GM23248 (cell line): ENCODE data around the gene STAMBP. TPM values are rescaled to one million over a fixed set of nuclear protein-coding genes. Genes with fewer than 3 reads are reported as not detected.

Source experiments
- DNase-seq: peaks from one replicate; pipeline ENCODE4 v3.0.0-alpha.2; 2015
- H2AFZ ChIP-seq: fragments of 200-600 bp; sonication (generic); 2 replicates; pipeline ENCODE4 v1.6.1; 2016; ENCODE audit warnings: antibody characterized with exemption
- H3F3A ChIP-seq: fragments of 200-600 bp; sonication (generic); 2 replicates; pipeline ENCODE4 v1.6.1; 2016; ENCODE audit warnings: mild to moderate bottlenecking, antibody characterized with exemption, mixed run types; ENCODE audit not compliant: insufficient read depth
- H3K27ac ChIP-seq: fragments of 200-600 bp; sonication (generic); 2 replicates; pipeline ENCODE4 v1.5.1; 2016; ENCODE audit warnings: mild to moderate bottlenecking
- H3K27me3 ChIP-seq: fragments of 200-600 bp; sonication (generic); replicated peaks from 2 replicates; pipeline ENCODE4 v1.6.1; 2016; ENCODE audit warnings: mild to moderate bottlenecking; ENCODE audit not compliant: insufficient read depth
- H3K36me3 ChIP-seq: fragments of 200-600 bp; sonication (generic); 2 replicates; pipeline ENCODE4 v1.6.1; 2016; ENCODE audit warnings: low read depth, mild to moderate bottlenecking
- H3K4me1 ChIP-seq: fragments of 200-600 bp; sonication (generic); 2 replicates; pipeline ENCODE4 v1.6.1; 2016; ENCODE audit warnings: mild to moderate bottlenecking; ENCODE audit not compliant: insufficient read depth
- H3K4me2 ChIP-seq: fragments of 200-600 bp; sonication (generic); one replicate; pipeline ENCODE4 v1.6.1; 2016; ENCODE audit warnings: mild to moderate bottlenecking; ENCODE audit not compliant: unreplicated experiment
- H3K4me3 ChIP-seq: fragments of 200-600 bp; sonication (generic); 2 replicates; pipeline ENCODE4 v1.5.1; 2016; ENCODE audit warnings: mild to moderate bottlenecking
- H3K79me2 ChIP-seq: fragments of 200-600 bp; sonication (generic); 2 replicates; pipeline ENCODE4 v1.6.1; 2016; ENCODE audit warnings: mild to moderate bottlenecking; ENCODE audit not compliant: insufficient read depth
- H3K9ac ChIP-seq: fragments of 200-600 bp; sonication (generic); 2 replicates; pipeline ENCODE4 v1.6.1; 2016; ENCODE audit warnings: mild to moderate bottlenecking
- H3K9me2 ChIP-seq: fragments of 200-600 bp; sonication (generic); 2 replicates; pipeline ENCODE4 v1.6.1; 2016; ENCODE audit warnings: mixed run types, mild to moderate bottlenecking, moderate library complexity; ENCODE audit not compliant: insufficient read depth
- H3K9me3 ChIP-seq: fragments of 200-600 bp; sonication (generic); one replicate; pipeline ENCODE4 v1.6.1; 2017; ENCODE audit warnings: low read depth
- H4K20me1 ChIP-seq: fragments of 200-600 bp; sonication (generic); 2 replicates; pipeline ENCODE4 v1.6.0; 2016; ENCODE audit not compliant: insufficient read depth
- EZH2 ChIP-seq: fragments of 200-600 bp; sonication (generic); IDR thresholded peaks from 2 replicates; pipeline ENCODE4 v1.6.1; 2018; ENCODE audit warnings: antibody characterized with exemption, mild to moderate bottlenecking; ENCODE audit not compliant: insufficient read depth, poor library complexity, severe bottlenecking
- EZH2phosphoT487 ChIP-seq: fragments of 200-600 bp; sonication (generic); IDR thresholded peaks from 2 replicates; pipeline ENCODE4 v1.6.1; 2018; ENCODE audit warnings: antibody characterized with exemption, moderate library complexity, mild to moderate bottlenecking, low read depth; ENCODE audit not compliant: insufficient read depth
- WGBS, 2 experiments: methylation state at CpG; one replicate each; pipeline ENCODE4 v1.1.6; 2015 to 2017; ENCODE audit warnings: low lambda C conversion rate in 2 of 2, low coverage in 1 of 2; ENCODE audit errors: missing lambda C conversion rate in 2 of 2; 5-methylcytosine and 5-hydroxymethylcytosine counted together
- in situ Hi-C: fragments of 300-500 bp; cut with MboI; formaldehyde crosslinking; loops from 2 replicates; pipeline ENCODE4 v1.15.0; 2020
- polyA plus RNA-seq: library from polyadenylated mRNA; unstranded; fragments of >200 nt; fragmentation: Nextera tagmentation; extraction: Ambion mirVana; gene quantifications from 2 replicates; pipeline ENCODE4 v1.2.1, GENCODE V29; 2016
- total RNA-seq: library from RNA; depleted of rRNA; stranded (reverse); fragments of >200 nt; shearing (Covaris generic); gene quantifications from 2 replicates; pipeline ENCODE4 v1.2.3, GENCODE V29; 2014

STAMBP gene
- total and polyA plus RNA-seq, 2 experiments from 2014 or later, result 24.4 to 35.9 TPM

GRCh38 chr2:73915437-73915993, 86.8 kb downstream of the STAMBP start:
- H3K4me1 ChIP-seq, result no peaks in the 10 kb centered on the region
- no peak overlapping the region for H3K4me3 ChIP-seq
- no peaks in the 10 kb centered on the region for H3K36me3 ChIP-seq
- in situ Hi-C loops, result no loop called here
- no peaks in the 10 kb centered on the region for H3F3A ChIP-seq
- H3K4me2 ChIP-seq, result no peak overlapping the region
- H4K20me1 ChIP-seq, result no peaks in the 10 kb centered on the region
- no peaks in the 10 kb centered on the region for H3K9me3 ChIP-seq
- DNase-seq, result no peak
- H3K9me2 ChIP-seq, result no peaks in the 10 kb centered on the region
- no peak overlapping the region for H2AFZ ChIP-seq
- no peaks in the 10 kb centered on the region for H3K79me2 ChIP-seq
- H3K27ac ChIP-seq, result no peak overlapping the region
- no peak overlapping the region for H3K9ac ChIP-seq
- WGBS, 2 experiments, result 66 to 71% methylated on average over 5 of the region's 5 CpGs
- peaks cover 62% of the 10 kb centered on the region for H3K27me3 ChIP-seq
- no peak for TF ChIP-seq EZH2
- TF ChIP-seq EZH2phosphoT487, result no peak

- 20 to 28% methylated on average over 2 of the region's 2 CpGs for WGBS, 2 experiments
- Histone ChIP-seq H3K4me2 (no peak overlapping the region), H3K27ac (no peak overlapping the region), H3K4me3 (no peak overlapping the region), H3K36me3 (no peaks in the 10 kb centered on the region), H3K27me3 (peaks cover 67% of the 10 kb centered on the region), H2AFZ (no peak overlapping the region), H3K9me3 (no peaks in the 10 kb centered on the region), H3K9me2 (no peaks in the 10 kb centered on the region), H3K9ac (no peak overlapping the region), H4K20me1 (no peaks in the 10 kb centered on the region), H3F3A (no peaks in the 10 kb centered on the region), H3K79me2 (no peaks in the 10 kb centered on the region), H3K4me1 (no peaks in the 10 kb centered on the region)
- in situ Hi-C loops, result no loop called here
- DNase-seq, result no peak
- TF ChIP-seq EZH2 (no peak), EZH2phosphoT487 (no peak)
Measured at GRCh38 chr2:73916666-73917065, 87.9 kb downstream of the STAMBP start.

GRCh38 chr2:73917296-73917695, 88.5 kb downstream of the STAMBP start:
- Histone ChIP-seq H3K27ac (no peak overlapping the region), H3K9ac (no peak overlapping the region), H3K27me3 (peaks cover 65% of the 10 kb centered on the region), H3K79me2 (no peaks in the 10 kb centered on the region), H3K9me3 (no peaks in the 10 kb centered on the region), H3K4me3 (no peak overlapping the region), H3F3A (no peaks in the 10 kb centered on the region), H3K4me2 (no peak overlapping the region), H2AFZ (no peak overlapping the region), H4K20me1 (no peaks in the 10 kb centered on the region), H3K4me1 (no peaks in the 10 kb centered on the region), H3K9me2 (no peaks in the 10 kb centered on the region), H3K36me3 (no peaks in the 10 kb centered on the region)
- WGBS, 2 experiments, result 64 to 78% methylated on average over 2 of the region's 2 CpGs
- TF ChIP-seq EZH2 (no peak), EZH2phosphoT487 (no peak)
- in situ Hi-C loops, result no loop called here
- DNase-seq, result no peak

GRCh38 chr2:73917696-73918207, 89.0 kb downstream of the STAMBP start:
- Histone ChIP-seq H3K36me3 (no peaks in the 10 kb centered on the region), H3K79me2 (no peaks in the 10 kb centered on the region), H3K9me2 (no peaks in the 10 kb centered on the region), H3K9ac (no peak overlapping the region), H2AFZ (no peak overlapping the region), H3K9me3 (no peaks in the 10 kb centered on the region), H3K27me3 (peaks cover 65% of the 10 kb centered on the region), H3K4me2 (no peak overlapping the region), H3K4me1 (no peaks in the 10 kb centered on the region), H4K20me1 (no peaks in the 10 kb centered on the region), H3K27ac (no peak overlapping the region), H3F3A (no peaks in the 10 kb centered on the region), H3K4me3 (no peak overlapping the region)
- no peak for TF ChIP-seq EZH2
- no peak for TF ChIP-seq EZH2phosphoT487
- no peak for DNase-seq
- in situ Hi-C loops, result no loop called here
- 30 to 36% methylated on average over 4 of the region's 4 CpGs for WGBS, 2 experiments

- Histone ChIP-seq H3K9me3 (no peaks in the 10 kb centered on the region), H3K79me2 (no peaks in the 10 kb centered on the region), H3K4me2 (no peak overlapping the region), H3K4me3 (no peak overlapping the region), H3K27me3 (peaks cover 58% of the 10 kb centered on the region), H3K27ac (no peak overlapping the region), H3F3A (no peaks in the 10 kb centered on the region), H3K36me3 (no peaks in the 10 kb centered on the region), H4K20me1 (no peaks in the 10 kb centered on the region), H3K9ac (no peak overlapping the region), H3K4me1 (no peaks in the 10 kb centered on the region), H3K9me2 (no peaks in the 10 kb centered on the region), H2AFZ (no peak overlapping the region)
- no peak for DNase-seq
- WGBS, 2 experiments, result 77 to 78% methylated on average over 3 of the region's 3 CpGs
- in situ Hi-C loops, result no loop called here
- TF ChIP-seq EZH2phosphoT487 (no peak), EZH2 (no peak)
Measured at GRCh38 chr2:73918856-73919255, 90.1 kb downstream of the STAMBP start.
